ENCODE data around the gene RFX2. TPM values are rescaled to one million over a fixed set of nuclear protein-coding genes. Genes with fewer than 3 reads are reported as not detected.

The RFX2 gene
- total and polyA plus RNA-seq, 10 of the 15 experiments (the other 5 are each of a cell fraction or from before 2014, with no cell fraction given) = 3.2 to 9.8 (median 4.7) TPM

GRCh38 chr19:5996102-5996501, 114.2 kb downstream of the RFX2 start:
- ATAC-seq = no peak
- Histone ChIP-seq H3K4me2 (ENCODE audit: control insufficient read depth, insufficient read depth) (no peak overlapping the region), H3K4me3 (no peak overlapping the region), H4K20me1 (ENCODE audit: control insufficient read depth, insufficient read depth) (no peaks in the 10 kb centered on the region), H3K27me3 (replicated peaks in 1 of 2; ENCODE audit: control insufficient read depth in 2 of 2, insufficient read depth in 2 of 2, low read length in 1 of 2) (no peaks in the 10 kb centered on the region), H3K9ac (ENCODE audit: control insufficient read depth, insufficient read depth, low read length) (no peak overlapping the region), H3K36me3 (ENCODE audit: control insufficient read depth in 2 of 2, insufficient read depth in 2 of 2, low read length in 1 of 2) (no peaks in the 10 kb centered on the region), H2AFZ (ENCODE audit: control insufficient read depth, low read depth, low read length) (no peak overlapping the region), H3K79me2 (ENCODE audit: control insufficient read depth, insufficient read depth, low read length) (no peaks in the 10 kb centered on the region), H3K27ac (ENCODE audit: control insufficient read depth, insufficient read depth) (no peak overlapping the region), H3K4me1 (ENCODE audit: control insufficient read depth, insufficient read depth, low read length) (no peaks in the 10 kb centered on the region), H3K9me3 (replicated peaks; ENCODE audit: control insufficient read depth, insufficient read depth, low read length) (no peaks in the 10 kb centered on the region)
- WGBS (ENCODE audit: insufficient coverage, insufficient replicate concordance, low lambda C conversion rate, missing lambda C conversion rate) = 90% methylated on average over 26 of the region's 26 CpGs
- POLR2A ChIA-PET = no interaction called here
- intact Hi-C loops (cut with micrococcal nuclease; ENCODE audit: unreplicated experiment) = no loop called here
- no peak for FAIRE-seq
- RAD21 ChIA-PET (ENCODE audit: unreplicated experiment) = no interaction called here
- DNase-seq (ENCODE audit: low read depth, low spot score) = no peak
- in situ Hi-C loops (cut with MboI) = no loop called here
- no TSS peak for BruUV-seq (replicated peaks)
- SMC1A ChIA-PET (ENCODE audit: uncharacterized antibody, unreplicated experiment) = no interaction called here
- CTCF ChIA-PET = no interaction called here
- TF ChIP-seq E4F1 (IDR thresholded peaks at IDR 0.05; ENCODE audit: borderline replicate concordance, partially characterized antibody) (no peak), IRF4 (IDR thresholded peaks at IDR 0.05; ENCODE audit: low read depth, low read length) (no peak), ETV6 (conservative IDR thresholded peaks at IDR 0.05 in 1 of 2, IDR thresholded peaks at IDR 0.05 in 1 of 2; ENCODE audit: borderline replicate concordance in 1 of 2, low read depth in 1 of 2) (no peak), POLR2AphosphoS2 (IDR thresholded peaks at IDR 0.05; ENCODE audit: low read depth, low read length) (no peak), MAX (IDR thresholded peaks at IDR 0.05; ENCODE audit: low read depth, low read length) (no peak), IRF3 (IDR thresholded peaks at IDR 0.05) (no peak), NR2F1 (conservative IDR thresholded peaks at IDR 0.05) (no peak), EP300 (IDR thresholded peaks at IDR 0.05; ENCODE audit: borderline replicate concordance in 1 of 2, control insufficient read depth in 1 of 2, low read depth in 2 of 2, low read length in 2 of 2) (no peak), SIN3A (IDR thresholded peaks at IDR 0.05; ENCODE audit: low read depth, low read length) (no peak), ZNF592 (IDR thresholded peaks at IDR 0.05) (no peak), SKIL (IDR thresholded peaks at IDR 0.05; ENCODE audit: low read depth, poor library complexity, severe bottlenecking) (no peak), BRCA1 (IDR thresholded peaks at IDR 0.05; ENCODE audit: low read depth, low read length) (no peak), TARDBP (IDR thresholded peaks at IDR 0.05; ENCODE audit: borderline replicate concordance) (no peak), BHLHE40 (IDR thresholded peaks at IDR 0.05; ENCODE audit: borderline replicate concordance in 1 of 2, low read depth in 2 of 2, low read length in 1 of 2) (no peak)
